KMS-11 (cell line): ENCODE measurements around the gene DSN1.

ENCODE experiments used
- H2AFZ ChIP-seq: fragments of 200-600 bp; sonication (generic); 2 replicates; pipeline ENCODE4 v1.6.1; 2016; ENCODE audit warnings: antibody characterized with exemption, mixed run types, low read depth
- H3K27ac ChIP-seq: fragments of 200-600 bp; sonication (generic); 2 replicates; pipeline ENCODE4 v1.6.1; 2016; ENCODE audit warnings: mild to moderate bottlenecking, mixed run types
- H3K27me3 ChIP-seq: fragments of 200-600 bp; sonication (generic); 2 replicates; pipeline ENCODE4 v1.6.1; 2017; ENCODE audit warnings: mild to moderate bottlenecking, low read depth, mixed run types, moderate library complexity; ENCODE audit not compliant: insufficient read depth
- H3K36me3 ChIP-seq: fragments of 200-600 bp; sonication (generic); 2 replicates; pipeline ENCODE4 v1.6.1; 2017; ENCODE audit warnings: mild to moderate bottlenecking, mixed run types; ENCODE audit not compliant: insufficient read depth
- H3K4me1 ChIP-seq: fragments of 200-600 bp; sonication (generic); 2 replicates; pipeline ENCODE4 v1.6.1; 2016; ENCODE audit warnings: mild to moderate bottlenecking, low read depth, mixed run types; ENCODE audit not compliant: poor library complexity, severe bottlenecking
- H3K4me2 ChIP-seq: fragments of 200-600 bp; sonication (generic); 2 replicates; pipeline ENCODE4 v1.7.0; 2016; ENCODE audit warnings: mild to moderate bottlenecking, mixed run types
- H3K4me3 ChIP-seq: fragments of 200-600 bp; sonication (generic); IDR thresholded peaks from 2 replicates; pipeline ENCODE4 v1.6.1; 2017; ENCODE audit warnings: low read depth, low read length, mixed read lengths; ENCODE audit not compliant: insufficient read depth
- H3K79me2 ChIP-seq: fragments of 200-600 bp; sonication (generic); 2 replicates; pipeline ENCODE4 v1.6.1; 2016; ENCODE audit warnings: low read depth, mixed run types; ENCODE audit not compliant: insufficient read depth
- H3K9ac ChIP-seq: fragments of 200-600 bp; sonication (generic); 2 replicates; pipeline ENCODE4 v1.6.1; 2016; ENCODE audit warnings: mild to moderate bottlenecking, mixed run types
- H4K20me1 ChIP-seq: fragments of 200-600 bp; sonication (generic); 2 replicates; pipeline ENCODE4 v1.6.1; 2016; ENCODE audit warnings: mild to moderate bottlenecking, mixed run types; ENCODE audit not compliant: insufficient read depth
- TF ChIP-seq, protein P1 (sequence below): fragments of 200-600 bp; sonication (generic); conservative IDR thresholded peaks from 2 replicates; pipeline ENCODE4 v1.6.1; 2017; ENCODE audit warnings: low read depth, mild to moderate bottlenecking, antibody characterized with exemption, low read length, moderate library complexity, mixed read lengths

Gene DSN1

DNA sequence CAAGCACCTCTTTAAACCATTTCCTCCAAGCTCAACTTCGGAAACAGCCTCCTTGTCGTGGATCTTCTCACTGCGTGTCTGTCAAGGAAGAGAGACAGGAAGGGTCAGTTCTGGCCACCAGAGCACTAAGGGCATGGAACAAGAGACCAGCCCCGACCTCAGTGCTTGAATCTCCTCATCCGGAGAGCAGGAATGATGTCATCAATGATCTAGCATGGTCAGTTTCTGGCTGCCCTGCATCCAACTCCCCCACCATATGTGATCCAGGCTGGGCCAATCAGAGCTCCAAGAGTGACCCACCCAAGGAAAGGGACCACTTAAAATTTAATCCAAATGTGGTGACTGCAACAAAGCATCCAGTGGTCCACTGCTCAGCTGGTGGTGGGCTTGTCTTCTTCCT lies 23.3 kb upstream of the DSN1 start:
- no peak overlapping the region for H3K4me3 ChIP-seq
- peaks cover 6% of the 10 kb centered on the region for H3K4me1 ChIP-seq
- H3K27ac ChIP-seq: no peak overlapping the region
- no peaks in the 10 kb centered on the region for H3K79me2 ChIP-seq
- H3K9ac ChIP-seq: no peak overlapping the region
- no peaks in the 10 kb centered on the region for H3K27me3 ChIP-seq
- H3K4me2 ChIP-seq: no peak overlapping the region
- TF ChIP-seq, protein P1, sequence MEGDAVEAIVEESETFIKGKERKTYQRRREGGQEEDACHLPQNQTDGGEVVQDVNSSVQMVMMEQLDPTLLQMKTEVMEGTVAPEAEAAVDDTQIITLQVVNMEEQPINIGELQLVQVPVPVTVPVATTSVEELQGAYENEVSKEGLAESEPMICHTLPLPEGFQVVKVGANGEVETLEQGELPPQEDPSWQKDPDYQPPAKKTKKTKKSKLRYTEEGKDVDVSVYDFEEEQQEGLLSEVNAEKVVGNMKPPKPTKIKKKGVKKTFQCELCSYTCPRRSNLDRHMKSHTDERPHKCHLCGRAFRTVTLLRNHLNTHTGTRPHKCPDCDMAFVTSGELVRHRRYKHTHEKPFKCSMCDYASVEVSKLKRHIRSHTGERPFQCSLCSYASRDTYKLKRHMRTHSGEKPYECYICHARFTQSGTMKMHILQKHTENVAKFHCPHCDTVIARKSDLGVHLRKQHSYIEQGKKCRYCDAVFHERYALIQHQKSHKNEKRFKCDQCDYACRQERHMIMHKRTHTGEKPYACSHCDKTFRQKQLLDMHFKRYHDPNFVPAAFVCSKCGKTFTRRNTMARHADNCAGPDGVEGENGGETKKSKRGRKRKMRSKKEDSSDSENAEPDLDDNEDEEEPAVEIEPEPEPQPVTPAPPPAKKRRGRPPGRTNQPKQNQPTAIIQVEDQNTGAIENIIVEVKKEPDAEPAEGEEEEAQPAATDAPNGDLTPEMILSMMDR: no peak
- H3K36me3 ChIP-seq: no peaks in the 10 kb centered on the region
- H2AFZ ChIP-seq: no peak overlapping the region
- H4K20me1 ChIP-seq: no peaks in the 10 kb centered on the region

DNA sequence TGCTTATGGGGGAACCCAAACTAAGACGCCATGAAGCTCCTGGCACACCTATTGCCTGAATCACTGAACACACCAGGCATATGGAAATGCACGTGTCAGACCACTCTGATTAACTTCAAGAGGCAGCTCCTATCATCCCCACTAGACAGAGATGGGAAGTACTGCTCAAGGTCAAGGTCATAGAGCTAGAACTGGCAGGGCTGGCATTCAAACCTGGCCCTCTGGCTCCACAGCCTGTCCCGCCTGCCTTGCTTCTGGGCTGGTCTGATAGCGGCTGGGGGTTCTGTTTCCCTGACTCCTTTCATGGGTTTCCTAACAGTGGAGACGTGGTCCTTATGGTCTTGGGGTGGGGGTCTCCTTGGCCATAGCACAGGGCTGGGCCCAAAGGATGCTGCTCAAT lies 22.6 kb upstream of the DSN1 start:
- no peaks in the 10 kb centered on the region for H3K27me3 ChIP-seq
- TF ChIP-seq, protein P1: no peak
- H2AFZ ChIP-seq: no peak overlapping the region
- no peaks in the 10 kb centered on the region for H4K20me1 ChIP-seq
- no peaks in the 10 kb centered on the region for H3K79me2 ChIP-seq
- H3K9ac ChIP-seq: no peak overlapping the region
- no peaks in the 10 kb centered on the region for H3K36me3 ChIP-seq
- H3K4me3 ChIP-seq: no peak overlapping the region
- H3K4me1 ChIP-seq: peaks cover 6% of the 10 kb centered on the region
- no peak overlapping the region for H3K27ac ChIP-seq
- H3K4me2 ChIP-seq: no peak overlapping the region

DNA sequence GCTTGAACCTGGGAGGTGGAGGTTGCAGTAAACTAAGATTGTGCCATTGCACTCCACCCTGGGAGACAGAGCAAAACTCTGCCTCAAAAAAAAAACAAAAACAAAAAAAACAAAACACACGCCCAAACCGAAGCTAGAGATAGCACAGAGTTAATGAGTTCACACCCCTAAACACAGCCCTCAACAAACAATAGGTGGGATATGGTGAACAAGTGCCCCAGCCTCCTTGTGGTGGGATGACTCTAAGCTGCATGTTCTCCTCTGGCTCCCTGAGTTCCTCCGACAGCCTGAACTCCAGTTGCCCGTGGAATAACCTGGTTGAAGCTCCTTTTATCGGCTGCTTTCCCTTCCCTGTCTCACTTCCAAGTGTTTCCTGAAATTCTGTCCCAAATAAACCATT lies 22.1 kb upstream of the DSN1 start:
- H3K36me3 ChIP-seq: no peaks in the 10 kb centered on the region

DNA sequence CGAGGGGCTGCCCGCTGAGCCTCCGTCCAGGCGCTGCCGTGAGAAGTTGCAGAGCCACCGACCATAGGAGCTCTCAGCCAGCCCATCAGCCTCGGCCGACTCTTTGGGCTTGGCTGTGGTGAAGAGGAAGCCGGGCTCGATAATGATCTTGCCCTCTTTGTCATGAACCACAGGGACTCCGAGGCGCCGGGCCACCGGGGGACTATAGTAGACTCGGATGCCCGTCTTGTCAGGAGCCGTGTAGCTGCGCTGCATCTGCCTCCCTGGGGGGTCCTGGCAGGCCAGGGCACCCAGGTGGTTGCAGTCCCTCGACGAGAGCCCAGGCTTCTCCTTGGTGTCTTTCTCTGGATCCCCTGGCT lies 20.5 kb upstream of the DSN1 start:
- peaks cover 6% of the 10 kb centered on the region for H3K4me1 ChIP-seq
- H3K79me2 ChIP-seq: no peaks in the 10 kb centered on the region
- no peaks in the 10 kb centered on the region for H4K20me1 ChIP-seq
- TF ChIP-seq, protein P1: no peak
- no peak overlapping the region for H3K9ac ChIP-seq
- H3K4me2 ChIP-seq: no peak overlapping the region
- H2AFZ ChIP-seq: no peak overlapping the region
- no peak overlapping the region for H3K27ac ChIP-seq
- no peak overlapping the region for H3K4me3 ChIP-seq
- no peaks in the 10 kb centered on the region for H3K27me3 ChIP-seq
- no peaks in the 10 kb centered on the region for H3K36me3 ChIP-seq

More for the DNA sequence above, 22.1 kb upstream of the DSN1 start:
- H4K20me1 ChIP-seq: no peaks in the 10 kb centered on the region
- no peak overlapping the region for H3K9ac ChIP-seq
- H2AFZ ChIP-seq: no peak overlapping the region
- H3K4me1 ChIP-seq: peaks cover 6% of the 10 kb centered on the region
- no peaks in the 10 kb centered on the region for H3K27me3 ChIP-seq
- H3K79me2 ChIP-seq: no peaks in the 10 kb centered on the region
- TF ChIP-seq, protein P1: no peak
- no peak overlapping the region for H3K4me2 ChIP-seq
- no peak overlapping the region for H3K4me3 ChIP-seq
- no peak overlapping the region for H3K27ac ChIP-seq
